Caco-2 (cell line): Measurements from ENCODE around the gene GAN. TPM values are rescaled to one million over a fixed set of nuclear protein-coding genes. Genes with fewer than 3 reads are reported as not detected.

Experiments used
- BruUV-seq: library from RNA; stranded (reverse); fragments of 400-500 nt; replicated peaks from 2 replicates; lab custom pipeline; 2021; lab: Mats Ljungman, UMichigan
- CTCF ChIA-PET: fragments of 300-600 bp; sonication (Branson Sonifier 250); formaldehyde crosslinking; loops from one replicate; lab custom pipeline; 2022; ENCODE audit warnings: antibody characterized with exemption; lab: Charles Lee
- POLR2A ChIA-PET: fragments of 300-600 bp; sonication (Branson Sonifier 250); formaldehyde crosslinking; loops from one replicate; lab custom pipeline; 2022; ENCODE audit warnings: antibody characterized with exemption; lab: Charles Lee
- DNase-seq, 2 experiments: peaks; one replicate each; pipeline versions ENCODE4 v3.0.0 to v3.0.0-alpha.2; 2020 to 2022
- H3K27me3 ChIP-seq: replicated peaks from 2 replicates; pipeline ENCODE4 v1.6.0; 2011; ENCODE audit warnings: low read length; ENCODE audit not compliant: control insufficient read depth, insufficient read depth
- H3K36me3 ChIP-seq: 2 replicates; pipeline ENCODE4 v1.5.1; 2011; ENCODE audit warnings: low read length; ENCODE audit not compliant: control insufficient read depth, insufficient read depth
- H3K4me1 ChIP-seq: fragments of 250-450 bp; sonication (Bioruptor Pico); 2 replicates; pipeline ENCODE4 v1.5.1; 2020; ENCODE audit warnings: mild to moderate bottlenecking
- H3K4me3 ChIP-seq: 2 replicates; pipeline ENCODE4 v1.5.1; 2011; ENCODE audit warnings: low read depth, mild to moderate bottlenecking, control low read depth, low read length
- H3K9me3 ChIP-seq: fragments of 250-450 bp; sonication (Bioruptor Pico); 2 replicates; pipeline ENCODE4 v1.5.1; 2020; ENCODE audit warnings: mild to moderate bottlenecking, moderate library complexity
- H3K27ac Mint-ChIP-seq: one replicate; pipeline ENCODE4 v1.8.0; 2022; ENCODE audit warnings: mixed read lengths; ENCODE audit not compliant: unreplicated experiment
- H3K27me3 Mint-ChIP-seq: one replicate; pipeline ENCODE4 v1.8.0; 2022; ENCODE audit warnings: mixed read lengths; ENCODE audit not compliant: insufficient read depth, unreplicated experiment
- H3K36me3 Mint-ChIP-seq: one replicate; pipeline ENCODE4 v1.8.0; 2022; ENCODE audit warnings: mild to moderate bottlenecking, mixed read lengths; ENCODE audit not compliant: insufficient read depth, unreplicated experiment
- H3K4me1 Mint-ChIP-seq: one replicate; pipeline ENCODE4 v1.8.0; 2022; ENCODE audit warnings: low read depth, mixed read lengths; ENCODE audit not compliant: unreplicated experiment
- H3K4me3 Mint-ChIP-seq: one replicate; pipeline ENCODE4 v1.8.0; 2022; ENCODE audit warnings: mild to moderate bottlenecking, moderate library complexity, mixed read lengths; ENCODE audit not compliant: unreplicated experiment
- H3K9me3 Mint-ChIP-seq: one replicate; pipeline ENCODE4 v1.8.0; 2022; ENCODE audit warnings: mixed read lengths; ENCODE audit not compliant: unreplicated experiment
- intact Hi-C: fragments of 100-400 bp; cut with micrococcal nuclease; formaldehyde crosslinking; loops from one replicate; pipeline ENCODE4 v1.10.0; 2022; ENCODE audit not compliant: unreplicated experiment
- total RNA-seq: library from RNA; stranded (reverse); gene quantifications from 2 replicates; pipeline ENCODE4 v1.2.3, GENCODE V29; 2022
- TF ChIP-seq, protein P1 (sequence below), 2 experiments: fragments of 200-600 bp in 1 of 2; IDR thresholded peaks; 1 replicate in 1 of 2; 2 replicates in 1 of 2; pipeline versions ENCODE4 v1.5.1 to v1.8.0; 2011 to 2022; ENCODE audit warnings: antibody characterized with exemption in 1 of 2, control low read depth in 1 of 2, inconsistent platforms in 1 of 2, low read depth in 1 of 2, low read length in 1 of 2, mild to moderate bottlenecking in 1 of 2, moderate library complexity in 1 of 2; ENCODE audit not compliant: insufficient read depth in 1 of 2, severe bottlenecking in 1 of 2, unreplicated experiment in 1 of 2

Gene GAN
- total RNA-seq, 1 experiment from 2014 or later, result 29.3 TPM

DNA sequence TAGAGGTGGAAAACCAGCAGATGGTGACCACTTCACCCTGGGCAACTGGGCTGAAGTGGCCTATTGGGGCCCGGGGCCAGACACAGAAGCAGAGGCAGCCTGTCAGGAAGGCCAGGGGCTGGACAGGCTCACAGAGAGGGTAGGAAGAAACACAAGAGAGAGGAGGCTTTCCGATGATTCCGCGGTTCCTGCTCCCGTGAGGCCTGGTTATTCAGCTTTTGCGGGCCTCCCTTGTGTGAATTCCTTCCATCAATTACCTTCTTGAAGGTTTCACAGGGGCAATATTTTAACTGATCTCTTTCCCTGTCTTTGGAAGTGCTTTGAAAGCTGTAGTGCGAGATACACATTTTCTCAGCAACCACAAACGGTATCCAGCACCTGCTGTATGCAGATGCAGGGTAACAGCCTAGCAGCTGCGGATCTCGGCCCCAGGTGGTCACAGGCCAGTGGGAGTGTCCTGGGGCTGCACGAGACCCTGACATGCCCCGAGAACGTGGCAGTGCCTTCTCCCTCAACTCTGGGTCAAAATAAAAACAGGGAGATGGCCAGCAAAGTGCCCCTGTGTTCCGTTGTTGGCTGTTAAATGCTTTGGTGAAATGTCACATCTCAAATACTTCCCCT is 118.3 kb downstream of the GAN start:
- Mint-ChIP-seq H3K4me1 (peaks cover 7% of the 10 kb centered on the region), H3K9me3 (no peaks in the 10 kb centered on the region), H3K4me3 (no peak overlapping the region), H3K36me3 (no peaks in the 10 kb centered on the region), H3K27ac (no peak overlapping the region), H3K27me3 (no peaks in the 10 kb centered on the region)
- ChIA-PET POLR2A (no interaction called here), CTCF (no interaction called here)
- Histone ChIP-seq H3K36me3 (no peaks in the 10 kb centered on the region), H3K9me3 (no peaks in the 10 kb centered on the region), H3K4me3 (no peak overlapping the region), H3K27me3 (no peaks in the 10 kb centered on the region), H3K4me1 (peaks cover 7% of the 10 kb centered on the region; the same call in 1 of the 2 replicates)
- intact Hi-C loops, result no loop called here
- no peak for DNase-seq
- BruUV-seq, result no TSS peak
- TF ChIP-seq, protein P1, sequence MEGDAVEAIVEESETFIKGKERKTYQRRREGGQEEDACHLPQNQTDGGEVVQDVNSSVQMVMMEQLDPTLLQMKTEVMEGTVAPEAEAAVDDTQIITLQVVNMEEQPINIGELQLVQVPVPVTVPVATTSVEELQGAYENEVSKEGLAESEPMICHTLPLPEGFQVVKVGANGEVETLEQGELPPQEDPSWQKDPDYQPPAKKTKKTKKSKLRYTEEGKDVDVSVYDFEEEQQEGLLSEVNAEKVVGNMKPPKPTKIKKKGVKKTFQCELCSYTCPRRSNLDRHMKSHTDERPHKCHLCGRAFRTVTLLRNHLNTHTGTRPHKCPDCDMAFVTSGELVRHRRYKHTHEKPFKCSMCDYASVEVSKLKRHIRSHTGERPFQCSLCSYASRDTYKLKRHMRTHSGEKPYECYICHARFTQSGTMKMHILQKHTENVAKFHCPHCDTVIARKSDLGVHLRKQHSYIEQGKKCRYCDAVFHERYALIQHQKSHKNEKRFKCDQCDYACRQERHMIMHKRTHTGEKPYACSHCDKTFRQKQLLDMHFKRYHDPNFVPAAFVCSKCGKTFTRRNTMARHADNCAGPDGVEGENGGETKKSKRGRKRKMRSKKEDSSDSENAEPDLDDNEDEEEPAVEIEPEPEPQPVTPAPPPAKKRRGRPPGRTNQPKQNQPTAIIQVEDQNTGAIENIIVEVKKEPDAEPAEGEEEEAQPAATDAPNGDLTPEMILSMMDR (IDR thresholded peaks at IDR 0.05; ENCODE audit: insufficient read depth in 1 of 2, low read depth in 1 of 2, low read length in 1 of 2, severe bottlenecking in 1 of 2, unreplicated experiment in 1 of 2), result no peak

DNA sequence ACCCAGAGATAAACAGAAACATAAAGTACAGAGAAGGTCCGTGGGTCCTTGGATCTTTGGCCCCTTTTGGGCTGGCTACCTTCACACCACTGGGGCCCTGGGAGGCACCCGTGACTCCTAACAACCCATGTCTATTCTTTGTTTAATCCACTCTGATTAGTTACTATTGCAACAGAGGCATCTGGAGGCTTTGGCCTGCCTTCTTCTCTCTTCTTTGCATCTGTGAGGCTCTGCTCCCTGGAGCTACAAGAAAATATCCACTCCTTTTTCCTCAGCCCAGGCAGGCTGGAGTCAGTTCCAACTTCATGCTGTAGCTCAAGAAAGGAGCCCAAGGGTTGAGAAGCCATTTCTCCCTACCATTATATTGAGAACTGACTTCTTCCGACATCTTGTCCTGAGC is 120.3 kb downstream of the GAN start:
- Mint-ChIP-seq H3K27ac (no peak overlapping the region), H3K27me3 (no peaks in the 10 kb centered on the region), H3K4me3 (no peak overlapping the region), H3K9me3 (no peaks in the 10 kb centered on the region), H3K4me1 (no peaks in the 10 kb centered on the region), H3K36me3 (no peaks in the 10 kb centered on the region)
- H3K9me3 ChIP-seq, result no peaks in the 10 kb centered on the region
- H3K36me3 ChIP-seq, result no peaks in the 10 kb centered on the region
- H3K4me3 ChIP-seq, result no peak overlapping the region
- POLR2A ChIA-PET, result no interaction called here
- H3K27me3 ChIP-seq, result no peaks in the 10 kb centered on the region
- DNase-seq, result no peak
- CTCF ChIA-PET, result no interaction called here
- TF ChIP-seq, protein P1 (IDR thresholded peaks at IDR 0.05; ENCODE audit: insufficient read depth in 1 of 2, low read depth in 1 of 2, low read length in 1 of 2, severe bottlenecking in 1 of 2, unreplicated experiment in 1 of 2), result no peak
- BruUV-seq, result no TSS peak
- peaks cover 7% of the 10 kb centered on the region; the same call in 1 of the 2 replicates for H3K4me1 ChIP-seq
- intact Hi-C loops, result no loop called here

GRCh38 chr16:81435567-81435966 is 120.8 kb downstream of the GAN start:
- Mint-ChIP-seq H3K4me1 (no peaks in the 10 kb centered on the region), H3K4me3 (no peak overlapping the region), H3K27ac (no peak overlapping the region), H3K27me3 (no peaks in the 10 kb centered on the region), H3K36me3 (no peaks in the 10 kb centered on the region), H3K9me3 (no peaks in the 10 kb centered on the region)
- BruUV-seq, result no TSS peak
- ChIA-PET CTCF (no interaction called here), POLR2A (no interaction called here)
- TF ChIP-seq, protein P1 (IDR thresholded peaks at IDR 0.05; ENCODE audit: insufficient read depth in 1 of 2, low read depth in 1 of 2, low read length in 1 of 2, severe bottlenecking in 1 of 2, unreplicated experiment in 1 of 2), result no peak
- no peak for DNase-seq
- no peak overlapping the region for H3K4me3 ChIP-seq
- intact Hi-C loops, result no loop called here
- H3K27me3 ChIP-seq, result no peaks in the 10 kb centered on the region
- H3K4me1 ChIP-seq, result peaks cover 7% of the 10 kb centered on the region; the same call in 1 of the 2 replicates
- no peaks in the 10 kb centered on the region for H3K36me3 ChIP-seq
- no peaks in the 10 kb centered on the region for H3K9me3 ChIP-seq
